ENCODE measurements around the gene FN1.
A peak's percentile ranks its signal among the peaks of the same experiment; 100 is the strongest.

FN1 gene

GRCh38 chr2:215399067-215399716, 36.7 kb downstream of the FN1 start:
- DNase-seq (ENCODE audit: insufficient read length, low spot score) (no peak), FAIRE-seq (peak; percentile 20)
- no peak for TF ChIP-seq POLR2A (IDR thresholded peaks at IDR 0.05; ENCODE audit: low read depth, low read length)

GRCh38 chr2:215397632-215398341, 38.1 kb downstream of the FN1 start:
- FAIRE-seq = no peak
- no peak for DNase-seq (ENCODE audit: insufficient read length, low spot score)
- TF ChIP-seq POLR2A (IDR thresholded peaks at IDR 0.05; ENCODE audit: low read depth, low read length) = no peak

- DNase-seq (ENCODE audit: insufficient read length, low spot score) (no peak), FAIRE-seq (peak; percentile 50)
- TF ChIP-seq POLR2A (IDR thresholded peaks at IDR 0.05; ENCODE audit: low read depth, low read length) = no peak
Measured at GRCh38 chr2:215396595-215397313, 39.1 kb downstream of the FN1 start.

- DNase-seq (ENCODE audit: insufficient read length, low spot score) = no peak
- no peak for TF ChIP-seq POLR2A (IDR thresholded peaks at IDR 0.05; ENCODE audit: low read depth, low read length)
- FAIRE-seq = no peak
Measured at GRCh38 chr2:215395687-215396460, 40.0 kb downstream of the FN1 start.

- no peak for TF ChIP-seq POLR2A (IDR thresholded peaks at IDR 0.05; ENCODE audit: low read depth, low read length)
- FAIRE-seq = no peak
- DNase-seq (ENCODE audit: insufficient read length, low spot score) = no peak
Measured at GRCh38 chr2:215394102-215394805, 41.6 kb downstream of the FN1 start.

- FAIRE-seq = no peak
- no peak for TF ChIP-seq POLR2A (IDR thresholded peaks at IDR 0.05; ENCODE audit: low read depth, low read length)
- DNase-seq (ENCODE audit: insufficient read length, low spot score) = no peak
Measured at GRCh38 chr2:215392687-215393270, 43.1 kb downstream of the FN1 start.

- FAIRE-seq (no peak), DNase-seq (ENCODE audit: insufficient read length, low spot score) (no peak)
- no peak for TF ChIP-seq POLR2A (IDR thresholded peaks at IDR 0.05; ENCODE audit: low read depth, low read length)
Measured at GRCh38 chr2:215392164-215392563, 43.7 kb downstream of the FN1 start.

GRCh38 chr2:215391531-215391930, 44.3 kb downstream of the FN1 start:
- TF ChIP-seq POLR2A (IDR thresholded peaks at IDR 0.05; ENCODE audit: low read depth, low read length) = no peak
- no peak for DNase-seq (ENCODE audit: insufficient read length, low spot score)
- no peak for FAIRE-seq

GRCh38 chr2:215390550-215390913, 45.3 kb downstream of the FN1 start:
- no peak for DNase-seq (ENCODE audit: insufficient read length, low spot score)
- TF ChIP-seq POLR2A (IDR thresholded peaks at IDR 0.05; ENCODE audit: low read depth, low read length) = no peak
- no peak for FAIRE-seq

GRCh38 chr2:215388002-215388728, 47.7 kb downstream of the FN1 start:
- DNase-seq (ENCODE audit: insufficient read length, low spot score) (no peak), FAIRE-seq (no peak)
- TF ChIP-seq POLR2A (IDR thresholded peaks at IDR 0.05; ENCODE audit: low read depth, low read length) = no peak

GRCh38 chr2:215386566-215386965, 49.3 kb downstream of the FN1 start:
- no peak for FAIRE-seq

GRCh38 chr2:215384710-215385109, 51.2 kb downstream of the FN1 start:
- no peak for DNase-seq (ENCODE audit: insufficient read length, low spot score)
- FAIRE-seq = no peak
- TF ChIP-seq POLR2A (IDR thresholded peaks at IDR 0.05; ENCODE audit: low read depth, low read length) = no peak

More at GRCh38 chr2:215386566-215386965, 49.3 kb downstream of the FN1 start:
- TF ChIP-seq POLR2A (IDR thresholded peaks at IDR 0.05; ENCODE audit: low read depth, low read length) = no peak
- DNase-seq (ENCODE audit: insufficient read length, low spot score) = no peak

Data from H54 (cell line).